Urothelium cell line (cell line): ENCODE data around the gene PTPRK.
"Not testable (repeated sequence)": the region's sequence is repeated elsewhere in the genome, so short reads cannot be mapped to it uniquely, and the experiment has no call there.

Experiments used
- DNase-seq: peaks from one replicate; pipeline ENCODE4 v3.0.0; 2011; ENCODE audit warnings: low spot score, mixed read lengths
- FAIRE-seq: peaks from 2 replicates; lab custom pipeline; 2011; peaks lifted over from hg19 to GRCh38; lab: Jason Lieb, UNC

Gene PTPRK

DNA sequence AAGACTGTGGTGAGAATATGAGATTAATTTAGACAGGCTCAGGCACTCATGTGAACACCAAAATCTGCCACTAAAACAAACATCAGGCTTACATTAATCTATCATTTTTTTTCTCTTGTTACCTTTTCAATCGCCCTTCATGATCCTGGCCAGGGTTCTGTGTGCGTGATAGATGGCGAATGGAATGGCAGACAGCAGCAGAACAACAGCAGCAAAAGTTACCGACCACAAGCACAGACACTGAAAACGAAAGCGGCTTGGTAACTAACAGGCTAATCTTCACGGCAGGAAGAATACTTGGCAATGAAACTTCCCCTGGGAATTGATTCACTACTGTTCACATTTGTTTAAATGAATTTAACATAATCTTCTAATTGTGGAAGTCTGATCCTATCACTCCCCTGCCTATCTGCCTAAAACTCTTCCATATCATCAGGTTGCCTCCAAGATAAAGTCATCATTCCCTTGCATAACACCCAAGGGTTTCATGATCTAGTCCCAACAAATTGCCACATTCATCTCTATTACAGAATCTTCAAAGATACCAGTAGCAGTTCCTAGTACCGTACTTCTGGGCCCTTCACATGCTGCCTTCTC lies 28.7 kb downstream of the PTPRK start:
- peak; percentile 44 for FAIRE-seq

DNA sequence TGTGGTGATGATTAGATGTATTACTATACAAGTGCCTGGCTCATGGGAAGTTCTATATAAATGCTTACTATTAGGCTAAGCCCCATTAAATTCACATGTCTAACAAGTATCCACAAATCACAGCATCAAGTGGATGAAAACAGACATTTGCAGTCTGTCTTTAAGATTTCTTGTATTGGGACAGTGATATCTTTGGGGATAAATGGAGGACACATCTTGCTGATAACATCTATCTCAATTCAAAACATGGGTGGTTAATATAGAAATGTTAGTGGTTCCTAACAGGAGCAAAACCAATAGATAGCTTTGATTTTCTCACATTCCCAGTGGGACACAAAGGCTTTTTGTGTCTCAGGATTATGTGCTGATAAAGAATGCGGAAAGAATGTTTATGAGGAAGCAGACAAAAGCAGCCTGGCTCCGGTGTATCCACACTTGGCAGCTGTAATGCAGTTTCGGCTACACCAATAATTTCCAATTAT lies 29.3 kb downstream of the PTPRK start:
- peak; percentile 47 for DNase-seq
- no peak for FAIRE-seq

More for the DNA sequence above, 28.7 kb downstream of the PTPRK start:
- peak; percentile 45 for DNase-seq

DNA sequence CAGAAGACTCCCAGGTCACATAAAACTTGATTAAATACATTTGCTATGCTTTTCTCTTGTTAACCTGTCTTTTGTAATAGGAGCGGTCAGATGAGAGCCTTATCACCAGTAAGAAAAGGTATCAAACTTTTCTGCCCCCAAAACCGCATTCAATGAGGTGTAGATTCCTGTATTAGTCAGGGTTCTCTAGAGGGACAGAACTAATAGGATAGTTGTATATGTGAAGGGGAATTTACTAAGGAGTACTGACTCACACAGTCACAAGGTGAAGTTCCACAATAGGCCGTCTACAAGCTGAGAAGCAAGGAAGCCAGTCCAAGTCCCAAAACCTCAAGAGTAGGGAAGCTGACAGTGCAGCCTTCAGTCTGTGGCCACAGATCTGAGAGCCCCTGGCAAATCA lies 32.7 kb downstream of the PTPRK start:
- no peak for FAIRE-seq
- no peak for DNase-seq

DNA sequence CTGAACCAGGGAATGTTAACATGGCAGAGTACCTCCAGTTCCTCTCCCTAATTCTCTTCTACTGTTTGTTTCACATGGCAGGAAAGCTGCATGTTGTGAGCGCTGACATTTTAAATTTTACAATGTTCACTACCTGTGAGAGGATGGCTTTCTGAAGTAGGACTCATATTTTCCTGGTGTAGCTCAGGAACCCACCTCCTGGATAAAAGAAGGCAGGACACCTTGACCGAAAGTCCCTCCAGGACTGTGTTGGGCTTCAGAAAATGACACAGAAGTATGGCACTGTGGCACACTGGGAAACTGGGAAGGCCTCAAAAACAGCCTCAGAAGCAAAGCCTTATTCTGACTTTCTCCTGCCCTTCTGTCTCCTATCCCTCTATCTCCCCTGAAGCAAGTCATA lies 33.3 kb downstream of the PTPRK start:
- FAIRE-seq (no peak), DNase-seq (no peak)

DNA sequence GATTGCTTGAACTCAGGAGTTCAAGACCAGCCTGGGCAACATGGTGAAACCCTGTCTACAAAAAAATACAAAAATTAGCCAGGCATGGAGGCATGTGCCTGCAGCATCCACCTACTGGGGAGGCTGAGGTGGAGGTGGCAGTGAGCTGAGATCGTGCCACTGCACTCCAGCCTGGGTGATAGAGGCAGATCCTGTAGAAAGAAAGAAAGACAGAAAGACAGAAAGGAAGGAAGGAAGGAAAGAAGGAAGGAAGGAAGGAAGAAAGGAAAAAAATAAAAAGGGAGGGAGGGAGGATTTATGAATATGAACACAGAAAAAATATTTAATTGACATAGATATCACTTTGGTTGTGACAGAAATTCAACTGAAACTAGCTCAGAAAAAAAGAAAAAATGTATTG lies 33.8 kb downstream of the PTPRK start:
- not testable (repeated sequence) for FAIRE-seq

DNA sequence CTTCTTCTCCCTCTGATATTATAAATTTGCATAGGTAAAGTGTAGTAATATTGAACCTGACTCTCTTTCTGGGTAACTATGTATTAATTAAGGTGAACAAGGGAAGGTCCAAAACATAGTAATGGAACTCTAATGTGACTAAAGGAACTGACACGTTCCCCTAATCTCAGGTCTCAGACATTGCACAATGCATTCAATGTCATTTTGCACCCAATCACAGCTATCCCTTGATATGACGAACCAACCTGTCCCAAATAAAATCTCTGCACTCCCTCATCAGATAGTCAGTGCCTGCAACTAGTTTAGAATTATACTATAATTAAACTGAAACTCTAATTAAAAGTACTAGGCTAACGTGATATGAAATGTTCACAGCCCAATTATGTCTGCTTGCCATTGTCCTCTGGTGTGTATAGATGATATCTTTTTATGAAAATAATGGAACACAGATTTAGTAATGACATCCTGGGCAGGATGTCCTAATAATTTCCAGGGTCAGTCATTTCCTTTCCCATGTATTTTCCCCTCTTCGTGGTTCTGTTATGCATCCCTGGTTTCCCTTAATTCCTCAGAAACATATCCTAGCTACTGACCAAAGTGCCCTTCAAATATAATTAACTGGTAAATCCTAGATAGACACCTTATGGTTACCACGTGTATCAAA lies 36.8 kb downstream of the PTPRK start:
- DNase-seq = no peak
- FAIRE-seq = no peak

More for the DNA sequence above, 33.8 kb downstream of the PTPRK start:
- not testable (repeated sequence) for DNase-seq

DNA sequence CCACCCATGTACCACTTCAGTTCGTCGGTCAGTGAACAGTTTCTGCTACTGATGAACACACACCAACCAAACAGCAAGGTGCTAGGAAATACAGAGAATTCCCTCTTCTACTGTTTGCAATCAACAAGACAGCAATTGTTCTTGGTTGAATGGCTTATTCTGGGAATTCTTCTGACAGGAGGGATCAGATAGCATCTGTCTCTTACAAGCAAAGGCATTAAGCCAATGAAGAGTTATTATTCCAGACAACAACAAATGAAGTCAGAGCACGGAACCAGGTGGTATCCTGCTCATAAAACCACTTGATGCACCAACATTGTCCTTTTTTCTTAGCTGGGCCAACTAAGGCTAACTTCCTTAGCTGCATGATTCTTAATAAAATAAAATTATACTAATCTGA lies 37.8 kb downstream of the PTPRK start:
- DNase-seq = no peak
- no peak for FAIRE-seq

DNA sequence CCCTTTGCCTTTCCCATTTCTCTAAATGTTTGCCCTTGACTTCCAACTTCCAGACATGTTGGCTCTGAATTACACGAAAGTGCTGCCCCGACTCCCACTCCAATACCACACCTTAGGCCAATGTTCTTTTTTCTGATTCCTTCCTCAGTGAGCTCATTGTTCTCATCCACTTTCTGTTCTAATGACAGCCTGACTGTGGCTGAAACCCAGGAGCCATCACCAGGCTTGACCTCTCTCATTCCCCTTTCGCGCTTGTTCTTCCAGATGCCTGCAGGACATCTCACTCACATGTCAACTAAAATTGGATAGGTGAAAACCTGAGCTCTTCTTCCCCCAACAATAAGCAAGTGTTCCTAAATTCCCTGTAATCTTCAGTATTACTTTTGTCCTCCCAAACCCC lies 40.4 kb downstream of the PTPRK start:
- FAIRE-seq = no peak
- no peak for DNase-seq

DNA sequence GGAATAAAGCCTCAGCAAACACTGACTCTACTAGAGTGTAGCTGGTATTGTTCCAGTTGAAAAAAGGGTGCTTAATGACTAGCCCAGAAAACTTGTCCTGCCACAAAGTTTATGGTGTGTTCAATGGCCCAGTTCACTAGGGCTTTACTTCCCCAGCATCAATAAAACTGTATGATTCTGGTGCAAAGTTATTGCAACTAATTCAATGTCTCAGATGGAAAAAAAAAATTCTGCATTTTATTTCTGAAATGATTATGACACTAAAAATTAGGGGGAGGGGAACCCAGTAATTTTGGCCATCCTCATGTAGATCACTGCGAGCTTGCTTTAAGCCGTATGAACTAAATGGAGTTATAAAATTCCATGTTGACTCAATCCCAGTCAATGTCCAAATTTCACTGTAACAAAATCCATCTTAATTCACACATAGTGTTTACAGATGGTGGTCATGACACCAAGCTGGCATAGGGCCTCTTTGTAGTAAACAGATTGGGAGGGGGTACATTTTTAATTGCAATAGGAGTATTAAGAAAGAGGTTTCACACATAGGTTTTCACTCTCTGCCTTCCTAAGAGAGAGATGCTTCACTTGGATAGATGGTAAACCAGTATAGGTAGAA lies 41.2 kb downstream of the PTPRK start:
- DNase-seq = no peak
- no peak for FAIRE-seq

DNA sequence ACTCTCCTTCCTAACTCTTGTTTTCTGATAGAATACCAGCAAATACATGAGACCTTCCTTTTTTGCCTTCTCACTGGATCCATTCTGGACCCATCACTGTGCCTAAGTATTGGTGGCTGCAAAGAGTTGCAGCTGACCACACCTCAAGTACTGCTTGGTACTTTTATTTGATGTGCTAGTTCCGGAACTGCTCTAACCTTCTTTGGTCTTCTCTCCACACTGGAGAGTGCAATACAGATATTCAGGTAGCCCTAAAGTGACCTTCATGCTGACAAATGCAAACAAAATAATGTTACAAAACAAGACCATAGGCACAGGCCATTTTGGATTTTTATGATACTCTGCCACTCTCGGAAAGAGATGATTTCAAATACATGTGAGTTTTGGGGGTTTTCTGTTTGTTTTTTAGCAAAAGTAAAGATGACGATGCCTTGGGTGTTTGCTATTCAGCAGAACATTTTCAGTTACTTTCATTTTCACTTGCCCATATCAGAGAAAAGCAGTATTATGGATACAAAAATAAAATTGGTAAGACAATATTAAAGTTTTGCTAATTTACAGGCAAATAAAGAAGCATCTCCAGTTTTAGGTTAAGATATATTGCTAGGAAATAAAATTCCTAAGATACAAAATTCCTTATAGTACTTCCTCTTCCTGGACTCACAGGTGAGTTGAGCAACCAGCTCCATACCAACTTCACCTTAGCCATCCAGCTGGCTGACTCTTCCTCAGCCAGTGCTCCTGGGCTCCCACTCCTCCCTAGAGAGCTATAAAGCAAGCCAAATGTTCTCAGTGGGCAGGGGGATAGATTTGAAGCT lies 42.0 kb downstream of the PTPRK start:
- DNase-seq = no peak
- no peak for FAIRE-seq

DNA sequence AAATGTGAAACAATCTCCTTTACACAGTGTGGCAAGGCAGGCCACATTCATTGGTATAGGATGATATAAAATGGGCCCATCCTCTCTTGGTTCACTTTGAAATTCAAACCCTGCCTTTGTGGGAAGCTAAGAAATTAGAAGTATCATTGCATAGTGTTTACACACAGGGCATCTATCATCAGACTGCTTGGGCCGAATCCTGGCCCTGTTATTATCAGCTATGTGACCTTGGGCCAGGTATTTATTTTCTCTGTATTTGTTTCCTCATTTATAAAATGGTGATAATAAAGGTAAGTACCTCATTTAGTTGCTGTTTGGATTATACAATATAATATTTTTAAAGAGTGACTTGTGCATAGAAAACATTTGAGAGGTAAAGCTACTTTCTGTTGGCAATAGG lies 45.5 kb downstream of the PTPRK start:
- no peak for DNase-seq

DNA sequence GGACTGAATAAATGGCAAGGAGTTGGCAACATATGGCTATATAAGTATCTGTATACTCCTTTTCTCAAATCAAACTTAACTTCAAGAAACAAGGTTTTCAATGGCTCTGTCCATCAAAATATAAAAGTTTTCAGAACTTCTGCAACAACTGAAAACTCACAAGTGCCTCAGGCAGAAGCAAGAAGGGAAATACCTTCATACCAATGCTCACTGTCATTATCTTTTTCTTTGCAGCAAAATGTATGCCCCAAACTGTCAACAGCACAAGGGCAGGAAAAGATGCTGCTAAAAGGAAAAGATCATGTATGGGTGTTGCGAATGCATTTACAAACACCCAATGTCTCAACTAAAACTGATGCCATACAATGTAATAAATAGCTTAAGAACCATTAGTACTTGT lies 45.9 kb downstream of the PTPRK start:
- no peak for FAIRE-seq
- no peak for DNase-seq

More for the DNA sequence above, 45.5 kb downstream of the PTPRK start:
- no peak for FAIRE-seq

DNA sequence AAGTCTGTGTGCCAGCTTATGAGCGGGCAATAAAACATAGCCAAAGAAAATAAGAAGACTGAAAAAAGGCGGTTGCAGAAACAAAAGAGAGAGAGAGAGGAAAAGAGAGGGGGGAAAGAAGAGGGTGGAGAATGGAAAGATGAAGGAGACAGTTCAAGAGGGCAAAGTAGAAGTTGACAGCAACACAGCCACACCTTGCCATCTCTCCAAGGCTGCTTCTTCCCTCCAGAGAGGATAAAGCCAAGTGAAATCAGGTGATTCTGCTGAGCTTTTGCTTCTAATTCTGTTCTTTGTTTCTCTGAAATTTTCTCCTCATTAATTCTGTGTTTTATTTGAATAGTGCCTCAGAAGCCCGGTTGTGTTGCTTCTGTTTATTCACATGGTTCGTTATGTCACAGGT lies 48.5 kb downstream of the PTPRK start:
- DNase-seq = no peak
- no peak for FAIRE-seq

DNA sequence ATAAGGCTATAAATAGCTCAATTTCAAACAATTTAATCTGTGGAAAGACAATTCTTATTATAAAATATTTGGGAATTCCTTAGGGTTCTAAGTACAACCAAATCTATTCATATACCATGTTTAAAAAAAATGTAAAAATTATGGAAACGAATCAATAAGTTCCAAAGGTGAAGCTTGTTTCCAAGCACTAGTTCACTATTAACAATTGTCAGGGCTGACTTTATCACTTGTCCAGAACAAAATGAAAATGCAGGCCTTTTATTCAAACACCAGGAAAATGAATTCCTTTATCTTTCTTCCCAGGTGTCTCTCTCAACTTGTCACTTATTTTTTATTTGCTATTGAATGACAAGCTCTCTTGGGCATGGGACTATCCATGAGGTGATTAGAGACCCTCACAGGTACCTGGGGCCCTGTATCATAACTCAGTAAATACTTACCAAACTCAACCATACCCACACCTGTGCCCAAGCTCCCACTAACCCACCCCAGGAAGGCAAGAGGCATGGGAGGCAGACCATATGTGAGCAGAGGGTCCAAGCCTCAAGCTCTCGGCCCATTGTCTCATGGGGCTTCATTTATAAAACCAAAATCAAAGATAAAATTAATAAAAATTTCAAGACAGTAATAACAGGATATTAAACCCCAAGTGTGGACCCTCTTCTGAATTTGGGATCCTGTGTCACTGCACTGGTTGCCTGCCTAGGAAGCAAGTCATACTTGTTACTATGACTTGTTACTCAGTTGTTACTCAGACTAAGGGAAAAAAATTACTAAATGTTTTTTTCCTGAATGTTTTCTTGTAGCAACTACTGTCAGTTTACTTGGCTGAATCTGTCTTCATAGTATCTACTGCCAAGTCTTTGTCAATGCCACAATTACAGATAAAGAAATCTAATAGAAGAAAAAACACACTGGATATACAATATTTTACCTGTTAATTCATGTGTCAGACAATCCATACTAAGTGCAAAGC lies 54.7 kb downstream of the PTPRK start:
- FAIRE-seq (no peak), DNase-seq (no peak)

DNA sequence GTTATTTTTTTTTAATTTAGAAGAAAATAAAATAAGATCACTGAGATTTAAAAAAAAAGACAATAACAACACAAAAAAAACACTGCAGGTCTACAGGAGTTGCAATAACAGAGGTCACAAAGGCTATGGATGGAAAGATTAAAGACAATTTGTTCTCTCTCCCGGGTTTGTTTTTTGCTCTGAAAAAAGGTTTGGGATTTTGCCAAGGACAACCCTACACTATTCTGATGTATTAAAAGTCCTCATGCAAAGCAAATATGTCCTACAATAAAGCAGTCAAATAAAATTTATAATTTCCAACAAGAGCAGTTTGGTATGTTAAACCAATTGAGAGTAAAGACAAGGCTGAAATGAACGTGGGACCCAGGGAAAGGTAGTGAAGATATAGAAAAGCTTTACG lies 55.6 kb downstream of the PTPRK start:
- FAIRE-seq (no peak), DNase-seq (no peak)

DNA sequence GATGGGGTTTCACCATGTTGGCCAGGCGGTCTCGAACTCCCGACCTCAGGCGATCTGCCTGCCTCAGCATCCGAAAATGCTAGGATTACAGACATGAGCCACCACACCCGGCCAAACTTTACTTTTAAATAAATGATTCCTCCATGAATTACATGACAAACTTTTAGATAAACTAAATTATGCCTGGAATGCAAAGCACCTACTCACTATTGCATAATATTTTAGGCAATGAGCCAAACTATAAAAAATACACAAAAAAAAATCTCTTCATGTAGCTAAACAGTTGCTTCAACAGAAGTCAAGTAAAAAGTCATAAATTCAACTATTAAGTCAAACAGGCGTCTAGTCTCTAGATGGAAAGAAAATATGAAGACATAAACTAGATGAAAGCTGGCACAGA lies 56.5 kb downstream of the PTPRK start:
- DNase-seq = peak; percentile 21
- FAIRE-seq = no peak

DNA sequence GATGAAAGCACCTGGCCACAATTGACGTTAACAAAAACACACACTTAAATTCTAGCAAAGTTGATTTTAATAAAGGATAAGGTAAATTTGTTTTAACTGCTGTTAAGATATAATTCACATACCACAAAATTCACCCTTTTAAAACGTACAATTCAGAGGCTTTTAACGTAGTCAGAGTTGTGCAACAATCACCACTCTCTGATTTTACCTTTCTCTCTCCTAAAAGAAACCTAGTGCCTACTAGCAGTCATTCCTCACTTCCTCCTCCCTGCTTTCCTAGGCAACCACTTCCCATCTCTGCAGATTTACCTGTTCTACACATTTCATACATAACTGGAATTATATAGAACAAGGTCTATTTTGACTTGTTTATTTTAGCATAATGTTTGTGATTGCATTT lies 58.9 kb downstream of the PTPRK start:
- FAIRE-seq = no peak
- DNase-seq = no peak

DNA sequence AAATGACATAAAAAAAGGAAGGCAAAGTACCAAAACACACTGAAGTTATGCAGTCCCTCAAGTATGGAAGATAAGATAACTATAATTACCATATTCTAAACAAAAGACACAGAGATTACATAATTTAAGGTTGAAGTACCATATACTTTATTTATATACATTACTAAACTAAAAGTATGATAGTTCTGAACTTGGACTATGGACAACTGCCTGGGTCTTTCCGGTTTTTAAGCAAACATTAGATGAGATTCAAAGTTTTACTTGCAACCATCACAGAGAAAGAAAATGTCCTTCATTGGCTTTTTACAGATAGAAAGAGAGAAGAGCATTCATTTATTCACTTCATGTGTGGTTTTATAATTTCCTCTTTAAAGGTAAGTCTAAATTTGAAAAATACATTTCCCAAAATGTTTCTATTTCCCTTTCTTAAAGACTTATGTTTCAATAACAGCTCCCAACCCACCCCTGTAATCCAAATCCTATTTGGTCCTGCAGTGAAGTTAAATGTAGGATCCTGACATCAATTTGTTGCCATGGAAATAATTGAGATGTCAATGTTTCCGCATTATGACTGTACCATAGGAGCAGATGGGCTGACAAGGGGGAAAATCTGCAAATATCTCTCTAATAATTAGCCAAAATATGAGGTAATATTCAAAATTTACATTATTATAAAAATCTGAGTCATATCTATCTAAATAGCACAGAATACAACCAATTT lies 63.7 kb downstream of the PTPRK start:
- no peak for DNase-seq
- FAIRE-seq = no peak

DNA sequence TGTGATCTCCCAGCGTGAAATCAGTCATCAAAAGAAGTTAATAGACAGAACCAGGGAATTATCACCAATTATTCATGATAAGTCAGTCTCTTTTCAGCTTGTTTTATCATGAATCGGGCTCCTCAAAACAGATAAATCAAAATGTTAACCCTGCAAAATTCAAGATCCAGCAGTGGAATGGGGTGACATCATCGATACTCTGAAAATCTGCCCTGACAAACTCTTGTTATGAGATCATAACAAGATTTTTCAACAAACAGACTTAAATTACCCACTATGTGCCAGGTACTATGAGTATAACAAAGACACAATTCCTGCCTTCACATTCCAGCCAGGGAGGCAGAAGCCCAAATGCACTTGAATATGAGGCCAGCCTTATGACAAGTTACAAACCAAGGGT lies 64.4 kb downstream of the PTPRK start:
- no peak for DNase-seq
- no peak for FAIRE-seq

DNA sequence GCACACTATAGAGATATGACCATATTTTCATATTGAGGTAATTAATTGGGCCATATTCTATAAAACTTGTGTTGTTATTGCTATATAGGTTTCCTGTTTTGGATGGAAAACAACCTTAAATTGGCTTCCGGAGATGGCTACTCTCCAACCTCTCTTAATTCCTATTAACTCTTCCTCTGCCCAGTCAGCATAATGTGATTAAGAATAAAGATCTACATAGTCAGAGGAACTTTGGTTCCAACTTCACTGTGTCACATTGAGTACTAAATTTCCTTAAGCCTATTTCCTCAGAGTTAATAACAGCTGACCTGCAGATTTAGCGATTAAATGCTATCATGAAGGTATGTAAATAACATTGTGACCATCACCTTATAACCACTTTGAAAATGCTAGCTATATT lies 67.7 kb downstream of the PTPRK start:
- no peak for FAIRE-seq
- no peak for DNase-seq
